Uterus (tissue), 2 donors: ENCODE measurements around the gene PTGES2.

ENCODE experiments used
- POLR2A ChIP-seq, 2 donors: fragments of 450-650 bp; IDR thresholded peaks; one replicate each; pipeline ENCODE4 v1.6.1; 2016; ENCODE audit warnings: antibody characterized with exemption in 2 of 2, mild to moderate bottlenecking in 1 of 2, moderate library complexity in 1 of 2
- TF ChIP-seq, protein P1 (sequence below), 4 experiments: fragments of 200-600 bp in 2 of 4; fragments of 450-650 bp in 2 of 4; sonication (generic) in 2 of 4; IDR thresholded peaks; one replicate each; pipeline ENCODE4 v1.5.1; 2016 to 2019; ENCODE audit warnings: antibody characterized with exemption in 4 of 4, mild to moderate bottlenecking in 2 of 4, moderate library complexity in 1 of 4

DNA sequence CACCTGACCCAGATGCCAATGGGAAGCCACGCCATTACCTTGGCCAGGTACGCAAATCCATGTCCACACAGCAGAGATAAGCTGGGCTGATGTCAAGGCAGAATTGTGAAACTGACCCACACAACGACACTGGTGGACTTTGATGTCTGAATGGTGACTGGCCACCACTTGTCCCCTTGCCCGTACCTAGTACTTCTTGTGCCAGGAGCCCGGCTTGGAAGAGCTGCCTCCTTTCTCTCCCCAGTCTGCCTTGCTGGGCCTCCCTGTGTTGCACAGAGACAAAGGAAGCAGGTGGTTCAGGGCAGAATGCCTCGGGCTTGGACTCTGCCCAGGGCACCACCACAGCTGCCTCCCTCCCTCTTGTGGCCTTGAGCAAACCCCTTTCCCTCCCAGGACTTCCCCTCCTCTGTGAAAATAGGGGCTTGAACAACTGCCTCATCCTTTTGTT is 23.3 kb downstream of the PTGES2 start:
- TF ChIP-seq, protein P1, sequence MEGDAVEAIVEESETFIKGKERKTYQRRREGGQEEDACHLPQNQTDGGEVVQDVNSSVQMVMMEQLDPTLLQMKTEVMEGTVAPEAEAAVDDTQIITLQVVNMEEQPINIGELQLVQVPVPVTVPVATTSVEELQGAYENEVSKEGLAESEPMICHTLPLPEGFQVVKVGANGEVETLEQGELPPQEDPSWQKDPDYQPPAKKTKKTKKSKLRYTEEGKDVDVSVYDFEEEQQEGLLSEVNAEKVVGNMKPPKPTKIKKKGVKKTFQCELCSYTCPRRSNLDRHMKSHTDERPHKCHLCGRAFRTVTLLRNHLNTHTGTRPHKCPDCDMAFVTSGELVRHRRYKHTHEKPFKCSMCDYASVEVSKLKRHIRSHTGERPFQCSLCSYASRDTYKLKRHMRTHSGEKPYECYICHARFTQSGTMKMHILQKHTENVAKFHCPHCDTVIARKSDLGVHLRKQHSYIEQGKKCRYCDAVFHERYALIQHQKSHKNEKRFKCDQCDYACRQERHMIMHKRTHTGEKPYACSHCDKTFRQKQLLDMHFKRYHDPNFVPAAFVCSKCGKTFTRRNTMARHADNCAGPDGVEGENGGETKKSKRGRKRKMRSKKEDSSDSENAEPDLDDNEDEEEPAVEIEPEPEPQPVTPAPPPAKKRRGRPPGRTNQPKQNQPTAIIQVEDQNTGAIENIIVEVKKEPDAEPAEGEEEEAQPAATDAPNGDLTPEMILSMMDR (IDR thresholded peaks at IDR 0.05): no peak
- no peak for TF ChIP-seq POLR2A (IDR thresholded peaks at IDR 0.05)
